Upper lobe of right lung (tissue), 1 donor: Measurements from ENCODE around the gene TBX1. TPM values are rescaled to one million over a fixed set of nuclear protein-coding genes. Genes with fewer than 3 reads are reported as not detected.

ENCODE experiments used
- ATAC-seq: fragments of 200-7000 bp; cut with Tn5 transposase; one replicate; pipeline ENCODE4 v1.9.1; 2020; ENCODE audit warnings: mild to moderate bottlenecking, moderate library complexity
- DNase-seq: peaks from one replicate; pipeline ENCODE4 v3.0.0-alpha.2; 2020
- H3K27ac ChIP-seq: fragments of 200-600 bp; one replicate; pipeline ENCODE4 v1.8.0; 2022
- H3K27me3 ChIP-seq: fragments of 200-600 bp; one replicate; pipeline ENCODE4 v1.8.0; 2022; ENCODE audit warnings: mild to moderate bottlenecking
- H3K36me3 ChIP-seq: fragments of 200-600 bp; one replicate; pipeline ENCODE4 v1.8.0; 2022
- H3K4me1 ChIP-seq: fragments of 200-600 bp; one replicate; pipeline ENCODE4 v1.8.0; 2022
- H3K4me3 ChIP-seq: fragments of 200-600 bp; one replicate; pipeline ENCODE4 v1.8.0; 2022; ENCODE audit warnings: mild to moderate bottlenecking
- H3K9me3 ChIP-seq: fragments of 200-600 bp; one replicate; pipeline ENCODE4 v1.8.0; 2022
- intact Hi-C: fragments of 100-400 bp; cut with DNase I; formaldehyde crosslinking; loops from one replicate; pipeline ENCODE4 v1.11.0; 2022
- total RNA-seq: library from RNA; stranded (reverse); fragmentation: NEBNext Ultra II Directional; extraction: Animal tissue kit (Norgen Biotek cat#: 25700); gene quantifications from one replicate; pipeline ENCODE4 v1.2.1, GENCODE V29; 2021
- TF ChIP-seq, protein P1 (sequence below): fragments of 200-600 bp; IDR thresholded peaks from one replicate; pipeline ENCODE4 v1.8.0; 2022; ENCODE audit warnings: antibody characterized with exemption
- donor health status: DM: no; HTN: yes; CAD: no; lungs with severe emphysema.

Gene TBX1
- total RNA-seq, 1 donor from 2014 or later: 15.4 TPM

DNA sequence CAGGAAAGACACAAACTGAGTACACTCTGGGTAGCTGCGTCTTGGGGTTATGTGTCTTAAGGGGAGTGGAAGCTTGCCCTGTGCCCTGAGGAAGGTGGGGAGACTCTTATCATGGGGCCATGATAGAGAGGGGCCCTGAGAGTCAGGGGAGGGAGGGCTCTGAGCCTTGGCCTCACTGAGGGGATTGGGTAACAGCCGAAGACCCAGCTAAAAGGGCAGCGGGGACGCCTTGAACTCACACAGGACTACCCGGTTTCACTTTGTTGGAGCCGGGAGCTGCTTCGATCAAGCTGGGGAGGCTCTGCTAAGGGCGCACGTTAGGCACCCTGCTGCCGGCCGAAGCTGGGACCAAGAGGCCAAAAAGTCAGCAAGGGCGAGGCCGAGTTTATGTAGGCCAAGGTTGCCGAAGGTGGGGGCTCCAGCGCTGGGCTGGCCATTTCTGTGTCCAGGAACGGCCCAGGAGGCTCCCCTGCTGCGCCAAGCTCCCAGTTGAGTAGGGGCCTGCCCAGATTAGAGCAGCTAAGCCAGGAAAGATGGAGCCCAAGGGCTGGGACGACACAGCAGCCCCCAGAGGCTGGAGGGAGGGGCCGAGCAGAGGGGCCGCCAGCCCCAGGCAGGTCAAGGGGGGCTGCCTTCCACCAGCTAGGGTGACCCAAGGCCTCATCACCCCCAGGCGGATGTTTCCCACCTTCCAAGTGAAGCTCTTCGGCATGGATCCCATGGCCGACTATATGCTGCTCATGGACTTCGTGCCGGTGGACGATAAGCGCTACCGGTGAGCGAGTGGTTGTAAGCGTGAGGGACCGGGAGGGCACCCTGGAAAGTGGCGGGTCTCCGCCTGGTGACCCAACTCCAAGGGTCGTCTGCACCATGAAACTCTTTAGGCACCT, 2.2 kb downstream of the TBX1 start:
- H3K27me3 ChIP-seq: peaks cover 85% of the 10 kb centered on the region
- H3K36me3 ChIP-seq: no peaks in the 10 kb centered on the region
- H3K4me1 ChIP-seq: peaks cover 20% of the 10 kb centered on the region
- intact Hi-C loops: no loop called here
- no peaks in the 10 kb centered on the region for H3K9me3 ChIP-seq
- TF ChIP-seq, protein P1, sequence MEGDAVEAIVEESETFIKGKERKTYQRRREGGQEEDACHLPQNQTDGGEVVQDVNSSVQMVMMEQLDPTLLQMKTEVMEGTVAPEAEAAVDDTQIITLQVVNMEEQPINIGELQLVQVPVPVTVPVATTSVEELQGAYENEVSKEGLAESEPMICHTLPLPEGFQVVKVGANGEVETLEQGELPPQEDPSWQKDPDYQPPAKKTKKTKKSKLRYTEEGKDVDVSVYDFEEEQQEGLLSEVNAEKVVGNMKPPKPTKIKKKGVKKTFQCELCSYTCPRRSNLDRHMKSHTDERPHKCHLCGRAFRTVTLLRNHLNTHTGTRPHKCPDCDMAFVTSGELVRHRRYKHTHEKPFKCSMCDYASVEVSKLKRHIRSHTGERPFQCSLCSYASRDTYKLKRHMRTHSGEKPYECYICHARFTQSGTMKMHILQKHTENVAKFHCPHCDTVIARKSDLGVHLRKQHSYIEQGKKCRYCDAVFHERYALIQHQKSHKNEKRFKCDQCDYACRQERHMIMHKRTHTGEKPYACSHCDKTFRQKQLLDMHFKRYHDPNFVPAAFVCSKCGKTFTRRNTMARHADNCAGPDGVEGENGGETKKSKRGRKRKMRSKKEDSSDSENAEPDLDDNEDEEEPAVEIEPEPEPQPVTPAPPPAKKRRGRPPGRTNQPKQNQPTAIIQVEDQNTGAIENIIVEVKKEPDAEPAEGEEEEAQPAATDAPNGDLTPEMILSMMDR: no peak
- no peak for ATAC-seq
- no peak for DNase-seq
- H3K4me3 ChIP-seq: no peak overlapping the region
- no peak overlapping the region for H3K27ac ChIP-seq

DNA sequence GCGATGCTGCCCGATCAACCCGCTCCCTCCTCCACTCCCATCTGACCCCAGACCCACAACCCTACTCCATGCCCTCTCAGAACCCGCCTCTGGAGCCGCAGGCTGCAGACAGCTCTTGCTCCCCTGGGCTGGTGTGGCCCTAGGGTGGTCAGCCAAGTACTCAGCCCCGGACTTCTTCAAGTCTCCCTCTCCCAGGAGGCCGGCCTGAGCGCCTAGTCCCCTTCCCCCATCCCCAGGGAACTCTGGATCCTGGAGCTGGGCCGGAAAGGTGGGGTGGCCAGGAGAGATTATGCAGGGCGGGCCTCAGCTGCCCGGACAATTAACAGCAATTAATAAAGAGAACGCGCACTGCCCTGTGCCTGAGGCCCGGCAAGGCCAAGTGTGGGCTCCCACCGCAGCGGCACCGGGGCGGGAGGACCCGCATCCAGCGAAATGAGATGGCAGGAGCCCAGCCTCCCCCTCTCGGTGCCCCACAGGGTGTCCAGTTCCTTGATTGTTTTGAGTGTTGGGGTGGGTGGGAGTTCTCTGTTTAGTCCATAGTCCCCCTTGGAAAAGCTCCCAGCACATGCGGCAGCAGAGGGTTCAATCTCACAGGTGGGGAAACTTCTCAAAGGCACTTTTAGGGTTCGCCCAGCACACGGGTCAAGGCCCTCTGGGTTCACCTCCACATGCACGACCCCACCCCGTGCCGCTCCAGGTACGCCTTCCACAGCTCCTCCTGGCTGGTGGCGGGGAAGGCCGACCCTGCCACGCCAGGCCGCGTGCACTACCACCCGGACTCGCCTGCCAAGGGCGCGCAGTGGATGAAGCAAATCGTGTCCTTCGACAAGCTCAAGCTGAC, 3.1 kb downstream of the TBX1 start:
- ATAC-seq: no peak
- DNase-seq: no peak
- intact Hi-C loops: no loop called here
- Histone ChIP-seq H3K27me3 (peaks cover 87% of the 10 kb centered on the region), H3K4me1 (peaks cover 21% of the 10 kb centered on the region), H3K9me3 (no peaks in the 10 kb centered on the region), H3K27ac (no peak overlapping the region), H3K4me3 (no peak overlapping the region), H3K36me3 (no peaks in the 10 kb centered on the region)
- TF ChIP-seq, protein P1: no peak

DNA sequence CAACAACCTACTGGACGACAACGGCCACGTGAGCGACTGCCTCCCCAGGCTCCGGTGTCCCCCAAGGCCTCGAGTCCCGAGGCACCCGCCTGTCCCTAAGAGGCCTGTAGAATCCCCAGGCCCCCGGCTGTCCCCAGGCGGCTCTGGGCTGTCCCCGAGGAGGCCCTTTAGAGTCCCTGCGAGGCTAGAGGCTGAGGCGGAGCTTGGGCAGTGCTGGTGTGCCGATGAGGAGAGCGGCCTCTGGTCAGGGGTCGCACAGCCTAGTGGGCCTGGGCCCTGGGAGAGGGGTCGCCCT, 3.7 kb downstream of the TBX1 start:
- Histone ChIP-seq H3K27me3 (peaks cover 87% of the 10 kb centered on the region), H3K4me3 (no peak overlapping the region), H3K36me3 (no peaks in the 10 kb centered on the region), H3K9me3 (no peaks in the 10 kb centered on the region), H3K27ac (no peak overlapping the region), H3K4me1 (peaks cover 21% of the 10 kb centered on the region)
- TF ChIP-seq, protein P1: no peak
- DNase-seq: no peak
- no peak for ATAC-seq
- intact Hi-C loops: no loop called here

DNA sequence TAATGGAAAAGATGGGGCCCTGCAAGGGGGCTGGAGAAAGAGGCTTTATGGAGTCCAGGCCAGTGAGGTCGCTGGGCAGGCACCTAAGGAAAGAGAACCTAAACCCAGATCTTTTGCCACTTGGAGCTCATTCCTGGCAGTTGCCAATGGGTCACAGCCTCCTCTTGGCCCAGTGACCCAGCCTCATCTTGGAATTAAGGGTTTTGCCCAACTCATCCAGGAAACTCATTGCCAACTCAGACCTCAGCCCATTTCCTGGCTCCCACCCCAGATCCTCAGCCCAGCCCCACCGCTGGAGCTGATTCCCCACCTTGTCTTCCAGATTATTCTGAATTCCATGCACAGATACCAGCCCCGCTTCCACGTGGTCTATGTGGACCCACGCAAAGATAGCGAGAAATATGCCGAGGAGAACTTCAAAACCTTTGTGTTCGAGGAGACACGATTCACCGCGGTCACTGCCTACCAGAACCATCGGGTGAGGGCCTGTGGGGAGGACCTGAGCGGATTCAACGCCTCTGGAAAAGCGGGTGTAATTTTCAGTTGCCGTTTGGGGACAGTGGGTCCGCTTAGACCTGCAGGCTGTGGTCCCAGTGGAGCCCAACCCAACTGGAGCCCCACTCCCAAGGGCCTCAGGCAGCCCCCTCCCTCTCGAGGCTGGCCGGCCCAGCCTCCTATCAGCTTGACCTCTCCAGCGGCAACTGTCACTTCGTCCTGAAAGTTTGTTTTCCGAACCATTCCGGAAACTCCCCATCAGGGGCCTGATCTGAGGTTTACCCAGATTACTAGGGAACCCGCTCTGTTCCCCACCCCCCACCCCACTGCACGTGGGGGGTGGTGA, 4.3 kb downstream of the TBX1 start:
- H3K27me3 ChIP-seq: peaks cover 87% of the 10 kb centered on the region
- peak overlapping the region; percentile 37 for H3K4me3 ChIP-seq
- no peak overlapping the region for H3K27ac ChIP-seq
- H3K4me1 ChIP-seq: peaks cover 16% of the 10 kb centered on the region
- no peaks in the 10 kb centered on the region for H3K9me3 ChIP-seq
- TF ChIP-seq, protein P1: no peak
- ATAC-seq (no peak), DNase-seq (no peak)
- intact Hi-C loops: no loop called here
- no peaks in the 10 kb centered on the region for H3K36me3 ChIP-seq

DNA sequence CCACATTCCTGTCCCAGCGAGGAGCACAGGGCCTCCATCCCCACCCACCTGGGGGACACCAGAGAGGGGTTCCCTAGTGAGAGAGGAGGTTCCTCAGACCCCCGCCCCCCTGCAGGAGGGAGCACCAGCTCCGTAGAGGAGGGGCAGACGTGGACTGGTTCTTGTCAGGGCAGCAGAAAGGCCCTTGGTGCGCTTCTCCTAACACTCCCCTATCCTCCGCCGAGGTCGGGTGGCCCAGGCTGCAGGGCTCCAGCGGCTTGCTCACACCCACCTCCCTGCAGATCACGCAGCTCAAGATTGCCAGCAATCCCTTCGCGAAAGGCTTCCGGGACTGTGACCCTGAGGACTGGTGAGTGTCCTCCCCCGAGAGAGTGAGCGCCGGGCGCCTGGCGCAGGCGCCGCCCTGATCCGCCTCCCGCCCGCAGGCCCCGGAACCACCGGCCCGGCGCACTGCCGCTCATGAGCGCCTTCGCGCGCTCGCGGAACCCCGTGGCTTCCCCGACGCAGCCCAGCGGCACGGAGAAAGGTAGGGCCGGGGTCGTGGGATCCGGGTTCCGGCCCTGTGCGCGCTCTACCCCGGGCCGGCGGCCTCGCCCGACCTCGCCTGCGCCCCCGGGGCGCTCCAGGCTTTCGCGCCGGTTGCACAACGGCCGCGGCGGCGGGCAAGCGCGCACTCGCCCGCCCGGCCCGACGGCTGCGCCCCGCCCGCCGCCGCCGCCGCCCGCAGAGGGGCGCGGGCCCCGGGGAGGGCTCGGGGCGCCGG, 5.1 kb downstream of the TBX1 start:
- H3K4me3 ChIP-seq: peak overlapping the region; percentile 37
- H3K27me3 ChIP-seq: peaks cover 91% of the 10 kb centered on the region
- TF ChIP-seq, protein P1: no peak
- DNase-seq (no peak), ATAC-seq (peak; percentile 45)
- peaks cover 12% of the 10 kb centered on the region for H3K4me1 ChIP-seq
- H3K9me3 ChIP-seq: no peaks in the 10 kb centered on the region
- intact Hi-C loops: no loop called here
- H3K27ac ChIP-seq: no peak overlapping the region
- H3K36me3 ChIP-seq: no peaks in the 10 kb centered on the region
